GM19463 (cell line): ENCODE data around the gene PLIN3.
"Not testable (repeated sequence)": the region's sequence is repeated elsewhere in the genome, so short reads cannot be mapped to it uniquely, and the experiment has no call there.

ENCODE experiments used
- ATAC-seq: cut with Tn5 transposase; IDR thresholded peaks from one replicate; pipeline ENCODE4 v1.9.1; 2021; ENCODE audit warnings: mild to moderate bottlenecking, moderate library complexity; ENCODE audit not compliant: unreplicated experiment

The PLIN3 gene, protein sequence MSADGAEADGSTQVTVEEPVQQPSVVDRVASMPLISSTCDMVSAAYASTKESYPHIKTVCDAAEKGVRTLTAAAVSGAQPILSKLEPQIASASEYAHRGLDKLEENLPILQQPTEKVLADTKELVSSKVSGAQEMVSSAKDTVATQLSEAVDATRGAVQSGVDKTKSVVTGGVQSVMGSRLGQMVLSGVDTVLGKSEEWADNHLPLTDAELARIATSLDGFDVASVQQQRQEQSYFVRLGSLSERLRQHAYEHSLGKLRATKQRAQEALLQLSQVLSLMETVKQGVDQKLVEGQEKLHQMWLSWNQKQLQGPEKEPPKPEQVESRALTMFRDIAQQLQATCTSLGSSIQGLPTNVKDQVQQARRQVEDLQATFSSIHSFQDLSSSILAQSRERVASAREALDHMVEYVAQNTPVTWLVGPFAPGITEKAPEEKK

DNA sequence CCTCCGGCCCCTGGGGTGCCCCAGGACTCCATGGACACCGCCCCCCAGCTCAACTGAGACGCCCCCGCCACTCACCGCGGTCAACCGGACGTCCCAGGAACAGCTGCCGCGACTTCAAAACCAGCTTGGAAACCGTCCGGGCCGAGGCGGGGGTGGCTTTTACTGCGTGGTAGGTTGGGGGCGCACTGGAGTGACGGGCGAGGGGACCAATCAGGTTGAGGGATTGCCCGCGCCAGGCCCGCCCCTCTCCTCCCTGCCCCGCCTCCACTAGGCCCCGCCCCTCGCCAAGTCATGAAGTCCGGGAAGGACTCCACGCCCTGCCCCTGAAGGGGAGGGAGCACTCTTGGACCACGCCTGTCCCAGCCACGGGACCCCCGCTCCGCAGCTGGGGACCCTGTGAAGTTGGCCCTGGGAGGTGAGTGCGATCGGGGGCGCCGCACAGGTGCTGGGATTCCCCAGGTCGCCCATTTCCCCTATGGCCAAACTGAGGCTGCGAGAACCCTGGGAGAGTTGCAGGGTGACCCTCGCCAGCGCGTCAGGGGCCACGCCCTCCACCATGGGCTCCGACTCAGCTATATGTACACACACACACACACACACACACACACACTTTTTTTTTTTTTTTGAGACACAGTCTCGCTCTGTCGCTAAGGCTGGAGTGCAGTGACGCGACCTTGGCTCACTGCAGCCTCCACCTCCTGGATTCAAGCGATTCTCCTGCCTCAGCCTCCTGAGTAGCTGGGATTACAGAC, at the start of gene PLIN3:
Gene PLIN3 (minus strand): TSS at position 134 of the 752 bp plus-strand sequence. CDS start 6,273 bp downstream, outside the sequence.
- peak; percentile 82 for ATAC-seq

DNA sequence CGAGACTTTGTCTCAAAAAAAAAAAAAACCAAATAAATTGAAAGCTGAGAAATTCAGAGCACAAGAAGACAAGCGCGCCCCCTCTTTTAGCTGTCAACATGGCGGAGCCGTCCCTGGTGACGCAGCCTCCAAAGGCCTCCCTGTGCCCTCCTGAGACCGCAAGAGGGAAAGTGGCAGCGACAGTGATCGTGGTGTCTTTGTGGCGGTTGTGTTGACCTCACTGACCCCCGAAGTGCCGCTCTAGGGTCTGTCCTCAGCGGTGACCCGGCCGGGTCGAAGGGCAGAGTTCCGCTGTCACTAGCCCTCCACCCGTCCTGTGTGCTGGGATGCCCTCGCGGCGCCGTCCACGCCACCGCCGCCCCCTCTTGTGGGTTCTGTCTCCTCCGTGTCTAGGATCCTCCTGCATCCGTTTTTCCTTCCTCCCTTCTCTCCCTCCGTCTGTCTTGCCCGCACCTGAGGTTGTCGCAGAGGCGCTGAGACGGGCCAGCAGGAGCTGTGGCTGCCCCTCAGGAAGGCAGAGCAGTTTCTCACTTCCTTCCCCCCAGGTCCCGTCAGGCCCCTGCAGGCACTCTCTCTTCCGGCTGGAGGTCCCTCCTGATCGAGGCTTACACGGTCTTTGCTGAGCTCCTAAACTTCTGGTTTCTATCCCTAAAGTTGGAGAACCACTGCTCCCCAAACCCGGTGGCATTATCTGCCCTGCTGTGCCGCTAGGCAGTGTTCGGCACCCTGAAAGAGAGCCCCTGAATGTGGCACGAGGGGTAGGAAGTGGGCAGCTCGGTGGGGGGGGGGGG, 49.0 kb upstream of the PLIN3 start:
- no peak for ATAC-seq

DNA sequence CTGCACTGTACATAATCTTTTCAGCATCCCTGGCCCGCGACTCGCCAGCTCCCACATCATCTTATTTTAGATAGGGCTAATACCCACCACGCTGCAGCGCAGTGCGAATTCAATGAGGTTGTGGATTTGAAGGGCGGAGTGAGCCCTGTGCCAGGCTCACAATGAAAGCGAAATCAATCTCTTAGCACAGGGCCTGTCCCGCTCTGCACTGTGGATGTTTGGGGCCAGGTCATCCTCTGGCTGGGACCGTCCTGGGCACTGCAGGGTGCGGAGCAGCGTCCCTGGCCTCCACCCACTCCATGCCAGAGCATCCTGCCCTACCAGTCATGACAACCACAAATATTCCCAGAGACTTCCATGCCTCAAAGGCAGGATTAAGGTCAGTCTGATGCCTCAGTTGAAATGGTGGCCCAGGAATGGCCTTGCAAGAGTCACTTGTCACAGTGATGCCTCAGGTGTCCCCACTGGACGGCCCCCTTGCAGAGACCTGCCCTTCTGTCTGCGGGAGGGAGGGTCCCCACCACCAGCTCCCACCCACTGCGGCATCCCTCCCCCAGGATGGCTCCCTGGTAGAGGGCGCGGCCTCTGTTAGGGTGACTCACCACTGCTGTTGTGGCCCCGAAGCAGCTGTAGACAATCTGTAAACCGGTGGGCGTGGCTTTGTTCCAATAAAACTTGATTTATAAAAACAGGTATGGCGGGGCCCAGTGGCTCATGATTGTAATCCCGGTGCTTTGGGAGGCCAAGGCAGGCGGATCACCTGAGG, 47.5 kb upstream of the PLIN3 start:
- no peak for ATAC-seq

DNA sequence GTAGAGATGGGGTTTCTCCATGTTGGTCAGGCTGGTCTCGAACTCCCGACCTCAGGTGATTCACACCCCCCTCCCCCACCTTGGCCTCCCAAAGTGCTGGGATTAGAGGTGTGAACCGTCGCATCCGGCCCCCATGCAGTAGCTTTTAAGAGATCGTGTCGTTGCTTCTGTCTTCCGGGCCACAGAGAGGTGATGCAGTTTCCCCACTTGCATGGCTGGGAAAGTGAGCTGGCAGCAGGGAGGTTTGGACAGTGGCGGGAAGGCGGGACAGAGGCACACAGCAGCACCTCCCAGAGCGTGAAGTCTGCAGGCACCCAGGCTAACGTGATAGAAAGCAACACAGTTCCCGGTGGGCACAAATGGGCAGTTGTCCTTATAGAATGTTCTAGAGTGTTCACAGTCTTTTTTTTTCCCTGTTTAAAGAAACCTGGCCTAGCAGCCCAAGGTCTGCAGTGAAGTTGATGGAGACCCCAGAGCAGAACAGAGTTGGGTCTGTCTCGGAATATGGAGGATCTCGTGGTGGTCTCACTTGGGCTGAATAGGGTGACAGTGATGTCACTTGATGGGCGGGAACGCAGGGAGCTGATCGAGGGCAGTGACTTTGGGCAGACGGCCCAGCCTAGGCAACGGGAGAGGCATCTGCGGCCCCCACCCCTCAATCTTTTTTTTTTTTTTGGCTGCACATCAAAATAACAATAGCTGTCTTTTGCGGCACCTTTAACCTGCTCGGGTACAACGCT, 46.7 kb upstream of the PLIN3 start:
- ATAC-seq: no peak

DNA sequence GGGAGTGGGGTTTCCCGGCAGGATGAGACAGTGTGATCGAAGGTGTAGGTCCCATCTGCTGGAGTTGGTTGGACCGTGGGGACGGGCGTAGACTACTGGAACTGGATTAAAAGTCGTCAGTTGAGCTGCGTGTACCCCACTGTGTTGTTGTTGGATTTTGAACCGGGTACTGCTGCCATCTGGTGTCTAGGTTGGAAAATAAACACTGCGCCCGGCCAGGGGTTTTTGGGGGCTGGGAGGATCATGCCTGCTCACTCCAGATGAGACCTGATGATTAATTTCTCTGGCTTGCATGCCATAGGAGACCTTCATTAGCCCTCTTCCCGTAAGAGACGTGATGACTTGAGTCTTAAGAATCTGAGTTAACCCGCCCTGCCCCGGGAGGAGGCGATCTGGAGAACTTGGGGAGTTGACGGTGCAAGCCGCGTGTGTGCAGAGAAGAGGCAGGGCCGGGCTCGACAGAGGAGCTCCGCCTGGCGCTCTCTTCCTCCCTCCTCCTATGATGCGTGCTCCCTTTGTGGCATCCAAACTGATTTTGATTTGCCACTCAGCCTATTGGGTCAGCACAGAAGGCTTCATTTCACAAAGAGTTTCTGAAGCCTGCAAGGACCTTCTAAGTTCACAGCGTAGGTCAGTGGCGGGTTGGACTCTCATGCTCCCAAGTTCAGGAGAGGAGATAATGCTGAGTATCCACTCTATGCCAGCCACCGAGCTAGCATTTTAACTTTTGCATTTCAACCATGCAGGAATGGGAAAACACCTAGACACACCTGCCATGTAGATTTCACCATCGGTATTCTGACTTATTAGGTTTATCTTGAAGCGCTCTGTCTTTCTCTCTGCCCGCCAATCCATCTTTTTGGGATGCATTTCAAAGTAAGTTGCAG, 44.6 kb upstream of the PLIN3 start:
- ATAC-seq: no peak

DNA sequence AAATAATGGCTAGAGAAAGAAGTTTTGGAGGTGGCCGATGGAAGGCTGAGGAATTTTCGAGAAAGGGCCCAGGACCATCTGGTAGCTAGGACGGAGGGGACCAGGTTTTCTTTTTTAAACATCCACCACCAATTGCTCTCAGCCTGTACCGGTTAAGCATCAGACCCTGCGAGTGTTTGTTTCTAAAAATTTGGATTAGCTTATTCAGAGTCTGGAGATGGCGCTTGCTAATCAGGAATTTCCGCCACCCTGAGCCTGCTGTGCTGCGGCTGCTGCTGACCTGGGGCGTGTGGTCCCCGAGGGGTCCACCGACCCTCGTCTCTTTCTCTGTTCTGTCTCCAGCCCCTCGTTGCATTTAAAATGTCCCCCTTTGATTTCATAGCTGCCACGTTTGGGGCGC, 43.8 kb upstream of the PLIN3 start:
- no peak for ATAC-seq

DNA sequence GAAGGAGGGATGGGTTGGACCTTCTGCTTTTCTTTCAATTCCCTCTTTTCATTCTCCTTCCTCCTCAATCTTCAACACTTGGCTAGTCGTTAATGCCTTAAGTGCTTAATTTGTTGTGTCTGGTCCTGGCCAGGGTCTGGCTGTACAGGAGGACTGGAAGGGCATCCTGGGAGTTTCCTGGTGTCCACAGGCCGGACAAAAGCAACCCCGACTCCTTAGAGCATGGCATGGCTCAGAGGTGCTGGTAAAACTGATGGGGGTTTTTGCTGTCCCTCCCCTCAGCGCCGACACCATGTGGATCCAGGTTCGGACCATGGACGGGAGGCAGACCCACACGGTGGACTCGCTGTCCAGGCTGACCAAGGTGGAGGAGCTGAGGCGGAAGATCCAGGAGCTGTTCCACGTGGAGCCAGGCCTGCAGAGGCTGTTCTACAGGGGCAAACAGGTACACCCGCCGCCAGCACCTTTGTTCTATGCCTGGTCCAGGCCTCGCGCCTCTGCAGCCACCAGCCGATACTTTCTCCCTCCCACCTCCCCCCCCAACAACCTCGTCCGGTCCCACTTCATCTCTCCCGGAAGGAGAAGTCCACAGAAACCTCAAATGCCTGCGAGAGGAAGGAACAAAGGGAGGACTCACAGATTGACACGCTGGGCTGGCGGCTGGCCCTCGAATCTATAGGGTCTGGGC, 43.3 kb upstream of the PLIN3 start:
- ATAC-seq: no peak

DNA sequence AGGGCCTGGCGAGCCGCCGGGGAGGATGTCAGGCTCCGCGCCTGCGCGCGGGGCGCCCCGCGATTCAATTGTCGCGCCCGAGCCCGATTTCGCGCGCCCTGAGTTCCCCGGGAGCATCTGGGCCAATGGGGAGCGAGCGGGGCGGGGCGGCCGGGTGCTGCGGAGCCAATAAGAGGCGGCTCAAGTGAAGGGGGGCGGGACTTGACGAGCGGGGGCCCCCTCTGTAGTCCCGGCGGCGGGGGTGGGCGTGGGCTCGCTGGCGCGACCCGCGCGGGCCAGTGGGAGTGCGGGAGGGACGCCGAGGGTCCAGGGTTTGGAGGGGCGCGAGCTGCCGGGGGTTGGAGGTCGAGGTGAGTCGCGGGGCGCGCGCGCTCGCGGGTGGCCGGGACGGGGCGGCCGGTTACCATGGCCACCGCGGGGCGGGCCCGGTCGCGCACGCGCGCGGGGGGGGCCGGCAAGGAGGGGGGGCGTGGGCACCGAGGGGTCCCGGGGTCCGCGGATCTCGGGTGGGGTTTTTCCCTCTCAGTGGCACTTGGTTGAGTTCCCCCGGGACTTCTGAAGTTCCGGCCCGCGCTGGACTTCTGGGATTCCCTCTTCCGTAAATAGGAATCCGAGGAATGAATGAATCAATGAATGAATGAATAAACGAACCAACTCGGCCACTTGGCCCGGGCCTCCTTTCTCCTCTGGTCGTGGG, 42.6 kb upstream of the PLIN3 start:
- peak; percentile 88 for ATAC-seq

DNA sequence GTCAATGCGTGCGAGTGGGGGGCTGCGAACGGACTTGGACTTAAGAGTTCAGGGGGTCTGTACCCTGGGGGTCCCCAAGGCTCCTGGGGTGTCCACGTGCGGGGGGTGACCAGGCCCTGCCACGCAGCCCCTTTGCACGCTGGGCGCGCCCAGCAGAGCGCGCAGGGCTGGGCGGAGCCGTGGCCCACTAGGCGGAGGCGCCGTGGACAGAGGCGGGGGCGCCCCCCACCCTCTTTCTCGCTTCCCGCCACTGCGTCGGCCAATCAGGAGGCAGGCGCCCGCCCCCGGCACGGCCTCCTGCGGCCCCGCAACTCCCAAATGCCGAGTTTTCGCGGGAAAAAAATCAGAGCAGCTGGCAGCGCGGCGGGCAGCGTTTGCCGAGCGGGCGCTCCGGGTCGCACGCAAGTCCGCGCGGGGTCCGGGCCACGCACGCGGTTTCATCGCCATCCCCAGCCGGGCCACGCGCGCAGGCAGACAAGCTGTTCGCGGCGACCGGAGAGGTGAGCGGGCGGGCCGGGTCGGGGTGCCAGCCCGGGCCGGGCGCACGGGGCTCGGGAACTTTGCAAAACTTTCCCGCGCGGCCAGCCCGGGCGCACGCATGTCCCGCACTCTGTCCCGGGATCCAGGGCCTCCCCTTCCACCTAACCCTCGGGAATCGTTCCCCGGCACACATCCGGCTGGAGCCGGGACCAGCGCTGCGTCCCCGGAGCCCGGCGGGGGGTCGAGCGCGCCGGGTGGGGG, 41.9 kb upstream of the PLIN3 start, which contains the start of gene UHRF1:
Gene UHRF1 (plus strand): TSS at position 346 of the 741 bp plus-strand sequence. CDS start 1,385 bp downstream, outside the sequence.
- ATAC-seq: no peak

DNA sequence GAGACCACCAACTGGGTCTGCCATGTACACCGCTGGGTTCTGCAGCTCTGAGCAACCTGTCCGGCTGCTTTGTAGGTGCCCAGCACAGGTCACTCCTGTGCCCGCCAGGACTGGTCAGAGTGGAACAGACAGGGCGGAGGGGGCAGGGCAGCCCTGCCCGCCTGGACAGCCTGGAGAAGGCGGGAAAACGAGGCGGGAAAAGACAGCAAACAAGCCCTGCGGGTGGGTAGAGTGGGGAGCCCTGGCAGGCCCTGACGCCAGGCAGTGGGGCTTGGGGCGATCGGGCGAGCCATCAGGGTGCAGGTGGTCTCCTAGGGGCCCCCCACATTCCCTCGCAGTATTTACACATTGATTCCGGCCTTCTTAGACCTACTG, 41.3 kb upstream of the PLIN3 start:
- ATAC-seq: no peak

DNA sequence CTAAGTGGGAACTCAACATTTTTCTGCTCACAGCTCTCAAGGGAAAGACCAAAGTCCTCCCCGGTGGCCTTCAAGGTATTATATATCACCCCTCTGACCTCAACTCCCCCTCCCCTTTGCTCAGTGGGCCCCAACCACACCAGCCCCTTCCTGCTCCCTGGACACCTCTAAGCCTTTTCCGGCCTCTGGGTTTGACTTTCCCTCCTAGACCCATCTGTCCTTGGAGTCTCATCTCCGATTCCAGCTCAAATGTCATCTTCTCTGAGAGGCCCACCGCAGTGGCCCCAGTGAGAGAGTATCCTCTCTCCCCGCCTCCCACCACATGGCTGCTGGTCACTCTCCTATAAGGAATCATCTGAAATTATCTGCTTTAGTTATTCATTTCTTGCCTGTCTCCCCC, 40.9 kb upstream of the PLIN3 start:
- no peak for ATAC-seq

DNA sequence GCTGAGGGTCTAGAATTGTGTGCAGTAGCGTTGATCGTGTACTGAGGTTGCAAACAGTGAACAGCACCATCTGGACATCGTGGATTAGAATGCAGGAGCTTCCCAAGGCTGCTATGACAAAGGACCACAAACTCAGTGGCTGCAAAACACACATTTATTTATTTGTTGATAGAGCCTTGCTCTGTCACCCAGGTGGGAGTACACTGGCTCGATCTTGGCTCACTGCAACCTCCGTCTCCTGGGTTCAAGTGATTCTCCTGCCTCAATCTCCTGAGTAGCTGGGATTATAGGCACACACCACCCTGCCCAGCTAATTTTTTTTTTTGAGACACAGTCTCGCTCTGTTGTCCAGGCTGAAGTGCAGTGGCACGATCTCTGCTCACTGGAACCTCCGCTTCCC, 39.5 kb upstream of the PLIN3 start:
- ATAC-seq: no peak

DNA sequence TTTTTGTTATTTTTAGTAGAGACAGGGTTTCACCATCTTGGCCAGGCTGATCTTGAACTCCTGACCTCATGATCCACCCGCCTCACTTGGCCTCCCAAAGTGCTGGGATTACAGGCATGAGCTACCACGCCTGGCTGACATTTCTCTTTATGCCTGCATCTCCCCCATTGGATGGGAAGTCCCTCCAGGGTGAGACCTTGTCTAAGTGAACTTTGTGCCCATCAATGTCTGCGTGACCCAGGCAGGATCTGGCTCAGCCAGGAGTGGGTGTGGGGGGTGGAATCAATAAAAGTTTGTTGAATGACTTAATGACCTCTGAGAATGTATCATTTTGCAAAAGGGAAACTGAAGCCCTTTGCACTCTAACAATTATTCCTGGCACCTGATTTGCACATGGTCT, 37.0 kb upstream of the PLIN3 start:
- no peak for ATAC-seq

DNA sequence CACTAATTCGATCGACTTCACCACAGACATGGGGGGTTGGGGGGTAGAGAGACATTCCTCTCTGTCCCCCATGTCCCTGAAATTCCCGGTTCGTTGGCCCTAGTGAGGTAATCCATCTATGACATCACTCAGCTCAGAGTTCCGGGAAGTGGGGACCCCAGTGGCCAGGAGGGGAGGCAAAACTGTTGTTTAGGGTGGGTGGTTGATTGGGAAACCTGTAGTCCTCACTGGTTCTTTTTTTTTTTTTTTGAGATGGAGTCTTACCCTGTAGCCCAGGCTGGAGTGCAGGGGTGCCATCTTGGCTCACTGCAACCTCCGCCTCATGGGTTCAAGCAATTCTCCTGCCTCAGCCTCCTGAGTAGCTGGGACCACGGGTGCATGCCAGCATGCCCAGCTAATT, 35.3 kb upstream of the PLIN3 start, which contains the start of gene ARRDC5:
Gene ARRDC5 (minus strand): TSS at position 101 of the 400 bp plus-strand sequence. CDS start 71 bp downstream, at position 30.
- ATAC-seq: no peak

DNA sequence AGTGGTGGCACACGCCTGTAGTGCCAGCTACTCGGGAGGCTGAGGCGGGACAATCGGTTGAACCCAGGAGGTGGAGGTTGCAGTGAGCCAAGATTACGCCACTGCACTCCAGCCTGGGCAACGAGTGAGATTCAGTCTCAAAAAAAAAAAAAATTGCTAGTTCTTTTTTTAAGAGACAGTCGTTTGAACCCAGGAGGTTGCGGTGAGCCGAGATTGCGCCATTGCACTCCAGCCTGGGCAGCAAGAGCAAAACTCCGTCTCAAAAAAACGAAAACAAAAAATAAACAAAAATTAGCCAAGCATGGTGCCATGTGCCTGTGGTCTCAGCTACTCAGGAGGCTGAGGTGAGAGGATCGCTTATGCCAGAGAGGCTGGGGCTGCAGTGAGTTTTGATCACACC, 33.4 kb upstream of the PLIN3 start:
- ATAC-seq: not testable (repeated sequence)

DNA sequence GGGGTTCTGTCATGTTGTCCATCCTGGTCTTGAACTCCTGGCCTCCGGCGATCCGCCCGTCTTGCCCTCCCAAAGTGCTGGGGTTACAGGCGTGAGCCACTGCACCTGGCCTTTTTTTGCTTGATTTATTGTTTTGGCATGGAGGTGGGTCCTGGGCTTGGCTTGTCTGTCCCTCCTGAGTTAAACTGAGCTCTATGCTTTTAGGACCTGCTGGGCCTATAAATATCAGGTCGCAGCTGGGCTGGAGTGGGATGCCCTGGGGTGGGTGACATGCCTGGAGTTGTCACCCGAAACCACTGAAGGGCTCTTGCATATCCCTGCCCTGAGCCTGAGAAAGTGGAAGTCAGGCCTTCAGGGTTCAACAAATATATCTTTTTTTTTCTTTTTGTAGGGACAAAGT, 29.7 kb upstream of the PLIN3 start:
- ATAC-seq: no peak

DNA sequence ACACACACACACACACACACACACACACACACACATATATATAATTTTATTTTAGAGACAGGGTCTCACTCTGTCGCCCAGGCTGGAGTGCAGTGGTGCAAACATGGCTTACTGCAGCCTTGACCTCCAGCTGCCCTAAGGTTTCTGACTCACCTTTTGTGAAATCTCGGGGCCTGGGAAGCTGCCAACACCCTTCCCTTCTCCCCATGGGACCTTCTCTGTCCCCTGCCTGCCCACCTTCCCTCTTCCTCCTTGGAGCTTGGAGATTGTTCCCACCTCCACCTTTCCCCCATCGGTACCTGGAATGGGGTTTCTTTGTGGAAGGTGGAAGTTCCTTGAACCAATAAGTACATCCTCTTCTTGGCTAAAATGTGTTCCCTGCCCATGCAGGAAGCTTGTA, 28.9 kb upstream of the PLIN3 start:
- no peak for ATAC-seq
